ENCODE results near the gene KLK5.

Gene KLK5

GRCh38 chr19:50912727-50913716 lies 39.8 kb downstream of the KLK5 start:
- no peak for DNase-seq (ENCODE audit: low spot score)
- in situ Hi-C loops (cut with MboI; ENCODE audit: low pct_unique_long_range_greater_than_20kb, low sequenced_read_pairs, unreplicated experiment), result loop anchor here (10.0 kb wide), 1 partner anchor 118 kb away; the partner anchor contains the start of gene ACP4
- no peak for TF ChIP-seq CTCF (IDR thresholded peaks at IDR 0.05; ENCODE audit: extremely low read depth, insufficient read depth, missing control alignments)

- no peak for TF ChIP-seq CTCF (IDR thresholded peaks at IDR 0.05; ENCODE audit: extremely low read depth, insufficient read depth, missing control alignments)
- DNase-seq (ENCODE audit: low spot score), result no peak
- in situ Hi-C loops (cut with MboI; ENCODE audit: low pct_unique_long_range_greater_than_20kb, low sequenced_read_pairs, unreplicated experiment), result loop anchor here (10.0 kb wide), 1 partner anchor 117 kb away; the partner anchor contains the start of gene ACP4
Measured at GRCh38 chr19:50912102-50912599, 40.7 kb downstream of the KLK5 start.

- no peak for TF ChIP-seq CTCF (IDR thresholded peaks at IDR 0.05; ENCODE audit: extremely low read depth, insufficient read depth, missing control alignments)
- in situ Hi-C loops (cut with MboI; ENCODE audit: low pct_unique_long_range_greater_than_20kb, low sequenced_read_pairs, unreplicated experiment), result loop anchor here (10.0 kb wide), 1 partner anchor 117 kb away; the partner anchor contains the start of gene ACP4
- no peak for DNase-seq (ENCODE audit: low spot score)
Measured at GRCh38 chr19:50911206-50912101, 41.4 kb downstream of the KLK5 start, which contains the start of gene KLK4. KLK4 (minus strand) TSS chr19:50911395; CDS start chr19:50910738, 657 bp downstream.

GRCh38 chr19:50910722-50911121 lies 42.1 kb downstream of the KLK5 start:
- TF ChIP-seq CTCF (IDR thresholded peaks at IDR 0.05; ENCODE audit: extremely low read depth, insufficient read depth, missing control alignments), result no peak
- in situ Hi-C loops (cut with MboI; ENCODE audit: low pct_unique_long_range_greater_than_20kb, low sequenced_read_pairs, unreplicated experiment), result loop anchor here (10.0 kb wide), 1 partner anchor 116 kb away; the partner anchor contains the start of gene ACP4
- DNase-seq (ENCODE audit: low spot score), result no peak

- in situ Hi-C loops (cut with MboI; ENCODE audit: low pct_unique_long_range_greater_than_20kb, low sequenced_read_pairs, unreplicated experiment), result loop anchor here (10.0 kb wide), 1 partner anchor 115 kb away; the partner anchor contains the start of gene ACP4
- DNase-seq (ENCODE audit: low spot score), result peak; percentile 92
- no peak for TF ChIP-seq CTCF (IDR thresholded peaks at IDR 0.05; ENCODE audit: extremely low read depth, insufficient read depth, missing control alignments)
Measured at GRCh38 chr19:50909240-50910070, 43.4 kb downstream of the KLK5 start.

Data from GM13977 (cell line).